K562 (cell line): ENCODE data around the gene DPH5. TPM values are rescaled to one million over a fixed set of nuclear protein-coding genes. Genes with fewer than 3 reads are reported as not detected.

Experiments used
- ATAC-seq: fragments of 200-7000 bp; cut with Tn5 transposase; 3 replicates; pipeline ENCODE4 v1.9.1; 2020; ENCODE audit warnings: moderate library complexity
- BruUV-seq: library from RNA; stranded (reverse); fragments of 400-500 nt; replicated peaks from 2 replicates; lab custom pipeline; 2021; lab: Mats Ljungman, UMichigan
- CTCF ChIA-PET: fragments of 300-600 bp; formaldehyde crosslinking; extraction: SDS; loops from one replicate; lab custom pipeline; 2021; ENCODE audit warnings: low intra/inter-chr PET ratio; lab: Yijun Ruan, JAX
- POLR2A ChIA-PET: fragments of 300-600, 350-650 bp; sonication (Branson Sonifier 250); formaldehyde crosslinking; extraction: SDS; loops from one replicate; lab custom pipeline; 2021; ENCODE audit warnings: antibody characterized with exemption, inconsistent platforms; lab: Yijun Ruan, JAX
- DNase-seq, 4 experiments: peaks; one replicate each; pipeline versions ENCODE4 v3.0.0 to v3.0.0-alpha.2; 2011 to 2018; ENCODE audit warnings: low spot score in 3 of 4, mixed read lengths in 3 of 4; ENCODE audit errors: extremely low read depth in 1 of 4
- FAIRE-seq: peaks from 2 replicates; lab custom pipeline; 2011; peaks lifted over from hg19 to GRCh38; lab: Jason Lieb, UNC
- H2AFZ ChIP-seq: 2 replicates; pipeline ENCODE4 v1.6.0; 2011; ENCODE audit warnings: low read depth, low read length, control low read depth, inconsistent platforms
- H3K27ac ChIP-seq: fragments of 200-600 bp; 3 replicates; pipeline ENCODE4 v1.8.0; 2011; ENCODE audit warnings: low read depth, mild to moderate bottlenecking, control low read depth, inconsistent platforms, low read length, moderate library complexity, mixed read lengths; ENCODE audit errors: extremely low read depth
- H3K27me3 ChIP-seq, 2 experiments: fragments of 300-600 bp in 1 of 2; 2 replicates in 1 of 2; 3 replicates in 1 of 2; pipeline versions ENCODE4 v1.6.0 to v1.8.0; 2011; ENCODE audit warnings: inconsistent platforms in 2 of 2, low read length in 2 of 2, mild to moderate bottlenecking in 1 of 2, mixed read lengths in 1 of 2, moderate library complexity in 1 of 2; ENCODE audit not compliant: control insufficient read depth in 2 of 2, insufficient read depth in 2 of 2
- H3K36me3 ChIP-seq: fragments of 300-600 bp; 3 replicates; pipeline ENCODE4 v1.8.0; 2011; ENCODE audit warnings: mild to moderate bottlenecking, low read length, inconsistent platforms; ENCODE audit not compliant: control insufficient read depth, insufficient read depth
- H3K4me1 ChIP-seq, 2 experiments: fragments of 200-600 bp in 1 of 2; replicated peaks in 1 of 2; 2 replicates in 1 of 2; 3 replicates in 1 of 2; pipeline versions ENCODE4 v1.5.1 to v1.8.0; 2011; ENCODE audit warnings: inconsistent platforms in 2 of 2, low read length in 2 of 2, mild to moderate bottlenecking in 1 of 2, mixed read lengths in 1 of 2, moderate library complexity in 1 of 2; ENCODE audit not compliant: control insufficient read depth in 2 of 2, insufficient read depth in 2 of 2
- H3K4me2 ChIP-seq: 2 replicates; pipeline ENCODE4 v1.6.1; 2011; ENCODE audit warnings: low read length, control low read depth, inconsistent platforms, mixed read lengths; ENCODE audit not compliant: insufficient read depth
- H3K4me3 ChIP-seq: fragments of 200-600 bp; sonication (generic), shearing (Covaris generic); 2 replicates; pipeline ENCODE4 v1.5.1; 2016; ENCODE audit warnings: control low read depth, inconsistent platforms
- H3K79me2 ChIP-seq: fragments of 200-600 bp; 3 replicates; pipeline ENCODE4 v1.8.0; 2011; ENCODE audit warnings: low read length, inconsistent platforms; ENCODE audit not compliant: control insufficient read depth, insufficient read depth
- H3K9ac ChIP-seq, 2 experiments: 2 replicates each; pipeline versions ENCODE4 v1.6.0 to v1.6.1; 2011; ENCODE audit warnings: low read depth in 2 of 2, low read length in 2 of 2, control low read depth in 1 of 2, inconsistent platforms in 1 of 2, mild to moderate bottlenecking in 1 of 2, mixed read lengths in 1 of 2; ENCODE audit not compliant: insufficient read depth in 1 of 2
- H3K9me1 ChIP-seq: one replicate; pipeline ENCODE4 v1.6.0; 2011; ENCODE audit warnings: inconsistent platforms, mild to moderate bottlenecking, low read length, moderate library complexity; ENCODE audit not compliant: control insufficient read depth, insufficient read depth
- H3K9me3 ChIP-seq: replicated peaks from 2 replicates; pipeline ENCODE4 v1.5.1; 2011; ENCODE audit warnings: low read depth, low read length, inconsistent platforms; ENCODE audit not compliant: control insufficient read depth, insufficient read depth
- H4K20me1 ChIP-seq: replicated peaks from 2 replicates; pipeline ENCODE4 v1.6.1; 2011; ENCODE audit warnings: low read length, inconsistent platforms, mixed read lengths; ENCODE audit not compliant: control insufficient read depth, insufficient read depth
- ARHGAP35 ChIP-seq: fragments of 450-650 bp; IDR thresholded peaks from 2 replicates; pipeline ENCODE4 v1.6.1; 2018; ENCODE audit not compliant: partially characterized antibody
- ASH1L ChIP-seq: fragments of 450-650 bp; IDR thresholded peaks from 2 replicates; pipeline ENCODE4 v1.6.1; 2018; ENCODE audit warnings: borderline replicate concordance, mild to moderate bottlenecking, low read depth; ENCODE audit not compliant: partially characterized antibody
- FOXJ3 ChIP-seq: sonication (generic); formaldehyde crosslinking; IDR thresholded peaks from 2 replicates; pipeline ENCODE4 v1.4.0; 2020; ENCODE audit warnings: mild to moderate bottlenecking, missing genetic modification reagents
- ILK ChIP-seq: fragments of 450-650 bp; IDR thresholded peaks from 2 replicates; pipeline ENCODE4 v1.6.1; 2016; ENCODE audit warnings: missing genetic modification characterization, low read depth, mild to moderate bottlenecking, missing compliant biosample characterization, moderate library complexity, borderline replicate concordance
- KLF16 ChIP-seq: IDR thresholded peaks from 2 replicates; pipeline ENCODE4 v1.6.1; 2016; ENCODE audit warnings: antibody characterized with exemption
- MCM3 ChIP-seq: fragments of 450-650 bp; IDR thresholded peaks from 2 replicates; pipeline ENCODE4 v1.6.1; 2016
- MEF2D ChIP-seq: conservative IDR thresholded peaks from 2 replicates; pipeline ENCODE4 v1.6.1; 2016; ENCODE audit warnings: low read depth, missing genetic modification characterization, missing compliant biosample characterization
- PRPF4 ChIP-seq: fragments of 200-400 bp; formaldehyde crosslinking; IDR thresholded peaks from one replicate; pipeline ENCODE4 v1.6.1; 2017; ENCODE audit warnings: low read length, low read depth, mild to moderate bottlenecking; ENCODE audit not compliant: insufficient read depth, poor library complexity, severe bottlenecking
- RAD21 ChIP-seq, 2 experiments: fragments of 250-450 bp in 1 of 2; fragments of 450-650 bp in 1 of 2; sonication (Bioruptor Pico) in 1 of 2; formaldehyde crosslinking in 1 of 2; IDR thresholded peaks in 1 of 2; conservative IDR thresholded peaks in 1 of 2; 2 replicates each; pipeline versions ENCODE4 v1.4.0 to v1.8.0; 2020 to 2022; ENCODE audit warnings: mild to moderate bottlenecking in 2 of 2, moderate library complexity in 1 of 2
- RBM22 ChIP-seq: fragments of 200-400 bp; formaldehyde crosslinking; IDR thresholded peaks from 2 replicates; pipeline ENCODE4 v1.6.1; 2018; ENCODE audit warnings: low read length, low read depth; ENCODE audit not compliant: poor library complexity, severe bottlenecking
- RFX5 ChIP-seq: IDR thresholded peaks from 2 replicates; pipeline ENCODE4 v1.6.1; 2011; ENCODE audit warnings: low read depth, mild to moderate bottlenecking, improper control_type of control experiment, low read length
- RUNX1 ChIP-seq: sonication (generic); IDR thresholded peaks from 2 replicates; pipeline ENCODE4 v1.6.1; 2016; ENCODE audit warnings: antibody characterized with exemption, low read depth
- TAF7 ChIP-seq: fragments of 450-650 bp; IDR thresholded peaks from 2 replicates; pipeline ENCODE4 v1.6.1; 2016; ENCODE audit warnings: missing genetic modification characterization, missing compliant biosample characterization
- TGIF2 ChIP-seq: sonication (generic); formaldehyde crosslinking; IDR thresholded peaks from 2 replicates; pipeline ENCODE4 v1.8.1; 2022; ENCODE audit warnings: mild to moderate bottlenecking, missing genetic modification reagents, moderate library complexity
- USF1 ChIP-seq: sonication (generic); formaldehyde crosslinking; IDR thresholded peaks from 2 replicates; pipeline ENCODE4 v1.9.0; 2022; ENCODE audit warnings: mild to moderate bottlenecking, missing genetic modification reagents
- ZNF79 ChIP-seq: fragments of 250-450 bp; sonication (Bioruptor Pico); IDR thresholded peaks from 2 replicates; pipeline ENCODE4 v1.4.0; 2020; ENCODE audit warnings: low read depth, mild to moderate bottlenecking, moderate library complexity
- WGBS: fragments of 100-300 bp; shearing (Covaris generic); methylation state at CpG from one replicate; pipeline ENCODE4 v1.1.6; 2016; ENCODE audit warnings: low coverage, mixed read lengths; ENCODE audit not compliant: insufficient coverage; ENCODE audit errors: missing lambda C conversion rate; 5-methylcytosine and 5-hydroxymethylcytosine counted together
- in situ Hi-C: fragments of 300-500 bp; cut with MboI; formaldehyde crosslinking; loops from 4 replicates; pipeline ENCODE4 v1.15.0; 2018; ENCODE audit warnings: inconsistent platforms, mixed read lengths
- intact Hi-C: fragments of 100-400 bp; cut with micrococcal nuclease; formaldehyde crosslinking; loops from 2 replicates; pipeline ENCODE4 v1.14.2; 2022
- polyA plus RNA-seq, 8 experiments: library from polyadenylated mRNA; depleted of rRNA in 4 of 8; stranded (reverse) in 5 of 8; unstranded in 3 of 8; fragments of >200 nt; fragmentation: Nextera tagmentation in 2 of 8; fragmentation: Illumina TruSeq in 1 of 8; extraction: Ambion mirVana in 2 of 8; extraction: Trizol in 1 of 8; gene quantifications; 2 replicates each; pipeline versions ENCODE4 v1.2.1 to v1.2.3, GENCODE V29; 2011 to 2014; ENCODE audit warnings: inconsistent platforms in 1 of 8, missing spikeins in 1 of 8
- total RNA-seq, 7 experiments: library from RNA; depleted of rRNA in 6 of 7; stranded (reverse); fragments of >200 nt in 6 of 7; fragmentation: Illumina TruSeq in 2 of 7; extraction: Trizol in 2 of 7; gene quantifications; 2 replicates each; pipeline versions ENCODE4 v1.2.1 to v1.2.3, GENCODE V29; 2011 to 2021; ENCODE audit warnings: low replicate concordance in 1 of 7
- TF ChIP-seq, protein P1 (sequence below): fragments of 200-800 bp; sonication (Bioruptor generic); IDR thresholded peaks from 2 replicates; pipeline ENCODE4 v1.6.1; 2017; ENCODE audit warnings: missing genetic modification characterization, missing compliant biosample characterization

Gene DPH5
- total and polyA plus RNA-seq, 9 of the 15 experiments (the other 6 are each of a cell fraction or from before 2014, with no cell fraction given), result 37.6 to 159 (median 89.7) TPM

DNA sequence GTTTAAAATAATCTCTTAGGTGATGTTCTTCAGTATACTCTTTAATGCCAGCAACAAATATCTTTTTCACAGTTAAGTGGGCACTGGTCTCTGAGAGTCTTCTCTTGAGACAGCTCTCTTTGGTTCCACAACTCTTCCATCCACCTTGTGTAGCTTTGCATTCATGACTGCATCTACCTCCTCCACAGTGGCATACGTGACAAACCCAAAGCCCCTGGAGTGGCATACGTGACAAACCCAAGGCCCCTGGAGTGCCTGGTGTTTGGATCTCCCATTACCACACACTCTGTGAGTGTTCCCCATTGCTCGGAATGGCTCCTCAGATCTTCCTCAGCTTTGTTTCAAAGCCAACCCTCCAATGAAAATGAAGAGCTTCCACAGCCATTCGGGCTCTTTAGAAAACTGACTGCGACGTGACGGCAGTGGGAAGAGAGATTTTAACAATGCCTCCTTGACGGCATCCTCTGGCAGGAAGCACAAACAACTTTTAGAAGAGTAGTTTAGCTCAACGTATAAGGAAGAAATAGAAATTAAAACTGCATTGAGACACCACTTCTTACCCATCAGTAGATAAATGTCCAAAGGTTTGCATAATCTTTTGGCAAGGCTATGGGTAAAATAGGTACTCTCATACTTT lies 83.9 kb downstream of the DPH5 start:
- no peak overlapping the region for H3K4me3 ChIP-seq
- CTCF ChIA-PET, result no interaction called here
- no peak for TF ChIP-seq ARHGAP35
- no peak for TF ChIP-seq MEF2D (tag)
- TF ChIP-seq KLF16, result no peak
- no peak for TF ChIP-seq RBM22
- TF ChIP-seq ASH1L, result no peak
- no peak for TF ChIP-seq RFX5
- no peak for TF ChIP-seq ILK (tag)
- no peak for TF ChIP-seq USF1 (CRISPR knock-in tag)
- TF ChIP-seq, protein P1, sequence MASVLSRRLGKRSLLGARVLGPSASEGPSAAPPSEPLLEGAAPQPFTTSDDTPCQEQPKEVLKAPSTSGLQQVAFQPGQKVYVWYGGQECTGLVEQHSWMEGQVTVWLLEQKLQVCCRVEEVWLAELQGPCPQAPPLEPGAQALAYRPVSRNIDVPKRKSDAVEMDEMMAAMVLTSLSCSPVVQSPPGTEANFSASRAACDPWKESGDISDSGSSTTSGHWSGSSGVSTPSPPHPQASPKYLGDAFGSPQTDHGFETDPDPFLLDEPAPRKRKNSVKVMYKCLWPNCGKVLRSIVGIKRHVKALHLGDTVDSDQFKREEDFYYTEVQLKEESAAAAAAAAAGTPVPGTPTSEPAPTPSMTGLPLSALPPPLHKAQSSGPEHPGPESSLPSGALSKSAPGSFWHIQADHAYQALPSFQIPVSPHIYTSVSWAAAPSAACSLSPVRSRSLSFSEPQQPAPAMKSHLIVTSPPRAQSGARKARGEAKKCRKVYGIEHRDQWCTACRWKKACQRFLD (CRISPR knock-in tag), result no peak
- TF ChIP-seq RUNX1, result no peak
- no peak for TF ChIP-seq TGIF2 (CRISPR knock-in tag)
- no peak for TF ChIP-seq FOXJ3
- no peak for TF ChIP-seq RAD21 (CRISPR knock-in tag; conservative IDR thresholded peaks at IDR 0.05 in 1 of 2, IDR thresholded peaks at IDR 0.05 in 1 of 2)
- TF ChIP-seq MCM3, result no peak
- TF ChIP-seq PRPF4, result no peak
- no peak for TF ChIP-seq ZNF79 (CRISPR knock-in tag)
- no peak for TF ChIP-seq TAF7 (tag)

More for the DNA sequence above, 83.9 kb downstream of the DPH5 start:
- POLR2A ChIA-PET, result interaction anchor here (0.6 to 2.4 kb wide), 2 partner anchors 8 to 216 kb away, joined by 3 to 8 read pairs; no protein-coding TSS in a partner anchor
- H4K20me1 ChIP-seq, result no peaks in the 10 kb centered on the region
- no peaks in the 10 kb centered on the region for H3K9me3 ChIP-seq
- BruUV-seq, result no TSS peak
- no peaks in the 10 kb centered on the region for H3K27me3 ChIP-seq
- H2AFZ ChIP-seq, result no peak overlapping the region
- H3K36me3 ChIP-seq, result peaks cover 22% of the 10 kb centered on the region
- no peaks in the 10 kb centered on the region for H3K9me1 ChIP-seq
- no peaks in the 10 kb centered on the region for H3K4me1 ChIP-seq
- H3K79me2 ChIP-seq, result no peaks in the 10 kb centered on the region
- in situ Hi-C loops, result no loop called here
- ATAC-seq (no peak), DNase-seq (no peak), FAIRE-seq (no peak)
- H3K4me2 ChIP-seq, result no peak overlapping the region
- WGBS, result 98% methylated on average over 9 of the region's 9 CpGs
- H3K9ac ChIP-seq, result no peak overlapping the region
- no peak overlapping the region for H3K27ac ChIP-seq
- intact Hi-C loops, result no loop called here
